ENCODE results near the gene GPR4. TPM values are rescaled to one million over a fixed set of nuclear protein-coding genes. Genes with fewer than 3 reads are reported as not detected.

The GPR4 gene
- total RNA-seq, 1 experiment from 2014 or later: 0.07 TPM

DNA sequence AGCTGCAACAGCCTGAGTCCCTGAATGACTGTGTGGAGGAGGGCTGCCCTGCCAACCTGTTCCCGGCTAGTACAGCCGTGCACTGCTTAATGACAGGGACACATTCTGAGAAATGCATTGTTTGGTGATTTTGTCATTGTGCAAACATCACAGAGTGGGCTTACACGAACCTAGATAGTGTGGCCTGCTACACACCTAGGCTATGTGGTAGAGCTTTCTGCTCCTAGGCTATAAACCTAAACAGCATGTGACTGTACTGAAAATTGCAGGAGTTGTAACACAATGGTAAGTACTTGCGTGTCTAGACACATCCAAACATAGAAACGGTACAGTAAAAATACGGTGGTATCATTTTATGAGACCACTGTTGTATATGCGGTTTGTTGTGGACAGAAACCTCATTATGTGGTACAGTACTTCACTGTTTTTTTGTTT, 59.8 kb downstream of the GPR4 start:
- 0 out of 4 replicates have a peak, but pooled peaks cover 0 to under 1% of the 10 kb centered on the region in 2 experiments for H3K4me1 Mint-ChIP-seq

More for the DNA sequence above, 59.8 kb downstream of the GPR4 start:
- Histone ChIP-seq H3K4me1 (ENCODE audit: insufficient read depth, low read length) (no peaks in the 10 kb centered on the region), H3K14ac (ENCODE audit: insufficient read depth, low read length) (no peak overlapping the region), H3K9me3 (ENCODE audit: control insufficient read depth, low read depth, low read length) (no peaks in the 10 kb centered on the region), H2AFZ (ENCODE audit: low read length) (no peak overlapping the region), H3K18ac (ENCODE audit: insufficient read length, low read depth, low read length) (no peak overlapping the region), H2AK5ac (ENCODE audit: insufficient read length, low read length) (no peak overlapping the region), H4K20me1 (ENCODE audit: control insufficient read depth, insufficient read depth, insufficient read length) (no peaks in the 10 kb centered on the region), H3K56ac (ENCODE audit: insufficient read length, low read depth, low read length) (no peak overlapping the region), H3K9ac (ENCODE audit: extremely low read depth, insufficient read length, low read length) (no peak overlapping the region), H2BK20ac (ENCODE audit: low read depth, low read length, poor library complexity, severe bottlenecking) (no peak overlapping the region), H2BK15ac (ENCODE audit: low read depth, low read length) (no peak overlapping the region), H4K8ac (replicated peaks; ENCODE audit: insufficient read length, low read depth, low read length) (no peak overlapping the region), H3K27me3 (ENCODE audit: insufficient read depth, low read length) (no peaks in the 10 kb centered on the region), H4K91ac (ENCODE audit: insufficient read length, low read depth, low read length) (no peak overlapping the region), H2BK120ac (ENCODE audit: low read depth, low read length, poor library complexity, severe bottlenecking) (no peak overlapping the region), H2BK5ac (ENCODE audit: insufficient read length, low read length) (no peak overlapping the region), H3K79me2 (ENCODE audit: insufficient read depth, low read length) (no peaks in the 10 kb centered on the region), H3K79me1 (ENCODE audit: insufficient read depth, low read depth, low read length, poor library complexity, severe bottlenecking) (no peaks in the 10 kb centered on the region), H4K5ac (ENCODE audit: insufficient read length, low read depth, low read length) (no peak overlapping the region), H3K23ac (ENCODE audit: insufficient read length, low read depth, low read length) (no peak overlapping the region), H3K23me2 (ENCODE audit: insufficient read length, low read depth, low read length, poor library complexity, severe bottlenecking) (no peaks in the 10 kb centered on the region), H3K4me2 (ENCODE audit: insufficient read depth, insufficient read length, low read length) (no peak overlapping the region), H3K27ac (ENCODE audit: insufficient read length, low read depth, low read length) (no peak overlapping the region), H3T11ph (ENCODE audit: low read length) (no peak overlapping the region), H3K4ac (ENCODE audit: low read depth, low read length) (no peak overlapping the region), H2BK12ac (ENCODE audit: insufficient read length, low read depth, low read length) (no peak overlapping the region)
- Mint-ChIP-seq H3K9me3 (peaks cover 0 to 6% of the 10 kb centered on the region in 2 experiments; a peak in 1 of 5 replicates), H3K4me3 (no peak overlapping the region), H3K27ac (no peak overlapping the region), H3K36me3 (ENCODE audit: insufficient read depth in 1 of 3, low read depth in 3 of 3) (no peaks in the 10 kb centered on the region), H3K27me3 (ENCODE audit: low read depth) (no peaks in the 10 kb centered on the region)
- DNase-seq: no peak
- no CpG with 5 or more reads among the region's 7 CpGs for whole genome bisulfite sequencing (ENCODE audit: extremely low coverage, insufficient read length, low lambda C conversion rate)
- TF ChIP-seq, protein P1, sequence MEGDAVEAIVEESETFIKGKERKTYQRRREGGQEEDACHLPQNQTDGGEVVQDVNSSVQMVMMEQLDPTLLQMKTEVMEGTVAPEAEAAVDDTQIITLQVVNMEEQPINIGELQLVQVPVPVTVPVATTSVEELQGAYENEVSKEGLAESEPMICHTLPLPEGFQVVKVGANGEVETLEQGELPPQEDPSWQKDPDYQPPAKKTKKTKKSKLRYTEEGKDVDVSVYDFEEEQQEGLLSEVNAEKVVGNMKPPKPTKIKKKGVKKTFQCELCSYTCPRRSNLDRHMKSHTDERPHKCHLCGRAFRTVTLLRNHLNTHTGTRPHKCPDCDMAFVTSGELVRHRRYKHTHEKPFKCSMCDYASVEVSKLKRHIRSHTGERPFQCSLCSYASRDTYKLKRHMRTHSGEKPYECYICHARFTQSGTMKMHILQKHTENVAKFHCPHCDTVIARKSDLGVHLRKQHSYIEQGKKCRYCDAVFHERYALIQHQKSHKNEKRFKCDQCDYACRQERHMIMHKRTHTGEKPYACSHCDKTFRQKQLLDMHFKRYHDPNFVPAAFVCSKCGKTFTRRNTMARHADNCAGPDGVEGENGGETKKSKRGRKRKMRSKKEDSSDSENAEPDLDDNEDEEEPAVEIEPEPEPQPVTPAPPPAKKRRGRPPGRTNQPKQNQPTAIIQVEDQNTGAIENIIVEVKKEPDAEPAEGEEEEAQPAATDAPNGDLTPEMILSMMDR (conservative IDR thresholded peaks at IDR 0.05): no peak

Small RNAs within 50 kb of the gene (microRNA-seq; reads per million reads assigned to microRNA genes)
- gene MIR330 (ENCODE audit: borderline microRNAs expressed): 32.0 reads per million, percentile 62 among the genes with 10 or more reads in this experiment

Other genes with a start within 250 kb of the GPR4 start
- 94.4 and 98.7 TPM in 2 replicates for gene ERCC2, start 231.6 kb downstream of the GPR4 start, total RNA-seq (2021)
- gene PPP1R13L, start 197.1 kb downstream of the GPR4 start, total RNA-seq (2021): 40.4 and 42.6 TPM in 2 replicates
- 43.4 and 48.7 TPM in 2 replicates for gene POLR1G, start 195.6 kb downstream of the GPR4 start, total RNA-seq (2021)
- 62.4 and 66.7 TPM in 2 replicates for gene ERCC1, start 178.3 kb downstream of the GPR4 start, total RNA-seq (2021)
- gene FOSB, start 134.2 kb downstream of the GPR4 start, total RNA-seq (2021): 1.7 and 2.5 TPM in 2 replicates
- gene RTN2, start 105.2 kb downstream of the GPR4 start, total RNA-seq (2021): 18.9 and 20.1 TPM in 2 replicates
- gene PPM1N, start 103.8 kb downstream of the GPR4 start, total RNA-seq (2021): 7.7 and 8.1 TPM in 2 replicates
- 157 and 162 TPM in 2 replicates for gene VASP, start 94.7 kb downstream of the GPR4 start, total RNA-seq (2021)
- 13.0 and 14.7 TPM in 2 replicates for gene OPA3, start 17.4 kb downstream of the GPR4 start, total RNA-seq (2021)
- 19.1 and 22.6 TPM in 2 replicates for gene EML2, start 37.2 kb upstream of the GPR4 start, total RNA-seq (2021)
- 0.55 and 0.61 TPM in 2 replicates for gene GIPR, start 66.0 kb upstream of the GPR4 start, total RNA-seq (2021)
- gene SNRPD2, start 89.7 kb upstream of the GPR4 start, total RNA-seq (2021): 793 and 808 TPM in 2 replicates
- gene QPCTL, start 90.5 kb upstream of the GPR4 start, total RNA-seq (2021): 13.7 and 14.1 TPM in 2 replicates
- 43.6 and 43.9 TPM in 2 replicates for gene FBXO46, start 128.7 kb upstream of the GPR4 start, total RNA-seq (2021)
- 0.07 TPM in 1 of 2 replicates, not detected in the other for gene MEIOSIN, start 131.2 kb upstream of the GPR4 start, total RNA-seq (2021)
- gene SIX5, start 167.0 kb upstream of the GPR4 start, total RNA-seq (2021): 41.6 and 41.7 TPM in 2 replicates
- gene DMPK, start 180.3 kb upstream of the GPR4 start, total RNA-seq (2021): 63.9 and 67.4 TPM in 2 replicates
- gene DMWD, start 190.6 kb upstream of the GPR4 start, total RNA-seq (2021): 70.7 and 75.1 TPM in 2 replicates
- 0.29 and 0.55 TPM in 2 replicates for gene RSPH6A, start 213.1 kb upstream of the GPR4 start, total RNA-seq (2021)